Measurements from ENCODE around the gene WBP1.
A peak's percentile ranks its signal among the peaks of the same experiment; 100 is the strongest.

Gene WBP1

GRCh38 chr2:74439803-74440377 is 18.3 kb upstream of the WBP1 start:
- Histone ChIP-seq H3K9ac (ENCODE audit: low read depth, low read length, poor library complexity) (peak overlapping the region; percentile 90), H3K27ac (replicated peaks; ENCODE audit: low read length) (peak overlapping the region; percentile 94), H2AFZ (ENCODE audit: low read length) (peak overlapping the region; percentile 96), H4K91ac (ENCODE audit: low read depth, low read length, poor library complexity) (no peak overlapping the region), H2BK5ac (ENCODE audit: low read length) (peak overlapping the region; percentile 56), H3K4me1 (ENCODE audit: control insufficient read depth in 2 of 2, insufficient read depth in 1 of 2, low read depth in 1 of 2, low read length in 2 of 2) (peaks cover 17 to 19% of the 10 kb centered on the region in 2 donors), H3K4me3 (ENCODE audit: low read length in 2 of 2) (peak overlapping the region; percentile 59 to 78), H2BK12ac (ENCODE audit: low read length) (no peak overlapping the region), H2BK120ac (ENCODE audit: low read depth, low read length) (peak overlapping the region; percentile 73), H3K18ac (ENCODE audit: low read length) (peak overlapping the region; percentile 94), H3K79me1 (ENCODE audit: low read depth, low read length) (peaks cover 6% of the 10 kb centered on the region), H2BK15ac (ENCODE audit: low read length) (peak overlapping the region; percentile 30), H4K8ac (ENCODE audit: low read depth, low read length) (no peak overlapping the region), H2AK5ac (ENCODE audit: low read depth, low read length) (peak overlapping the region; percentile 43), H3K27me3 (ENCODE audit: control insufficient read depth in 3 of 3, insufficient read depth in 3 of 3, low read depth in 1 of 3, low read length in 3 of 3) (peaks cover 0 to 15% (median 0%) of the 10 kb centered on the region in 3 experiments), H3K4ac (ENCODE audit: low read length) (no peak overlapping the region), H3K23ac (ENCODE audit: low read depth, low read length, poor library complexity) (peak overlapping the region; percentile 81), H3K14ac (ENCODE audit: low read length) (peak overlapping the region; percentile 92), H3K36me3 (replicated peaks in 1 of 2; ENCODE audit: control insufficient read depth in 2 of 2, insufficient read depth in 2 of 2, low read length in 2 of 2) (peaks cover 0 to under 1% of the 10 kb centered on the region in 2 donors), H3K9me3 (replicated peaks in 1 of 2; ENCODE audit: control insufficient read depth in 2 of 2, insufficient read depth in 1 of 2, low read depth in 1 of 2, low read length in 2 of 2) (peaks cover 0 to 2% of the 10 kb centered on the region in 2 donors), H3K4me2 (ENCODE audit: insufficient read depth, low read length, poor library complexity, severe bottlenecking) (peak overlapping the region; percentile 95)
- no CpG with 5 or more reads among the region's 14 CpGs for WGBS, 2 donors (ENCODE audit: extremely low coverage in 2 of 2, insufficient read length in 2 of 2, insufficient replicate concordance in 1 of 2)
- no peak for DNase-seq (ENCODE audit: low spot score)

DNA sequence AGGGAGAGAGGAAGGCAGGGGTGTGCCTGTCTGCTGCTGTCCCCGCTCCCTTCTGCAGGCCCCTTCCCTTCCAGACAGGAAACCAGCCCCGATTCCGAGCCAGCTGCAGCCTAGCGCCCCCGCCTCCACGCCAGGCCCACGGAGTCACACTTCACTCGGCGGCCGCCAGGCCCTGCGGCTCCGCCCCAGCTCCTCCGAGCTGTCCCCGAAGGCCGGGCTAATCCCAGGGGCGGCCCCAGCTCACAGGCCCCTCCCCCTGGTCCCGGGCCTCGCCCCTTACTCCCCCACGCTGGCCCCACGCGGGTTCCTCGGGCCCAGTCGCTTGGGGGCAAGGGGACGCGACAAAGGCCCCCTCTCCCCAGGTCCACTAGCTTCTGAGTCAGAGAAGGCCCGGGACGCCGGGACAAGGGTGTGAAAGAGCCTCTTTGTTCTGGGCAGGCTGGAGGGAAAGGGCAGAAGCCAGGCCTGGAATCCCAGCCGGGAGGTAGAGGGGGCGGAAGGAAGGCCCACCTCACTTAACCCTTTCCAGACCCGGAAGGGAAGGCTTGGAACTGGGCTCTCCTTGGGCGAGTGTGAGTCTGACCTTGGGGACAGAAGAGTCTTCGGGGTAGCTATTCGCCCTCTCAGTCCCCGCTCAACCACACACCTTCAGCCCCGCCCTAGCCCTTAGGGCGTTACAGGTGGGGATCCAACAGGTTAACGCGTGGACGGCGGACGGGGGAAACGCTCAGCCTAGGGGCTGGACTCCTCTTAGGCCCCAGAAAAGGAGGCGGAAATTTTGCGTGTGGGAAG is 17.7 kb upstream of the WBP1 start:
- Histone ChIP-seq H4K91ac (ENCODE audit: low read depth, low read length, poor library complexity) (no peak overlapping the region), H3K4ac (ENCODE audit: low read length) (no peak overlapping the region), H3K9me3 (replicated peaks in 1 of 2; ENCODE audit: control insufficient read depth in 2 of 2, insufficient read depth in 1 of 2, low read depth in 1 of 2, low read length in 2 of 2) (peaks cover 0 to 2% of the 10 kb centered on the region in 2 donors), H2BK120ac (ENCODE audit: low read depth, low read length) (peak overlapping the region; percentile 73), H3K4me1 (ENCODE audit: control insufficient read depth in 2 of 2, insufficient read depth in 1 of 2, low read depth in 1 of 2, low read length in 2 of 2) (peaks cover 17 to 19% of the 10 kb centered on the region in 2 donors), H2AK5ac (ENCODE audit: low read depth, low read length) (peak overlapping the region; percentile 43), H2BK15ac (ENCODE audit: low read length) (peak overlapping the region; percentile 30), H3K9ac (ENCODE audit: low read depth, low read length, poor library complexity) (peak overlapping the region; percentile 90), H3K14ac (ENCODE audit: low read length) (peak overlapping the region; percentile 92), H3K27me3 (ENCODE audit: control insufficient read depth in 3 of 3, insufficient read depth in 3 of 3, low read depth in 1 of 3, low read length in 3 of 3) (peaks cover 0 to 15% (median 0%) of the 10 kb centered on the region in 3 experiments), H3K27ac (replicated peaks; ENCODE audit: low read length) (peak overlapping the region; percentile 94), H3K18ac (ENCODE audit: low read length) (peak overlapping the region; percentile 96), H2AFZ (ENCODE audit: low read length) (peak overlapping the region; percentile 96), H2BK5ac (ENCODE audit: low read length) (peak overlapping the region; percentile 56), H3K36me3 (replicated peaks in 1 of 2; ENCODE audit: control insufficient read depth in 2 of 2, insufficient read depth in 2 of 2, low read length in 2 of 2) (no peaks in the 10 kb centered on the region), H3K4me2 (ENCODE audit: insufficient read depth, low read length, poor library complexity, severe bottlenecking) (peak overlapping the region; percentile 95), H4K8ac (ENCODE audit: low read depth, low read length) (no peak overlapping the region), H3K23ac (ENCODE audit: low read depth, low read length, poor library complexity) (peak overlapping the region; percentile 81), H3K4me3 (ENCODE audit: low read length in 2 of 2) (peak overlapping the region; percentile 59 to 78), H3K79me1 (ENCODE audit: low read depth, low read length) (peaks cover 6% of the 10 kb centered on the region), H2BK12ac (ENCODE audit: low read length) (no peak overlapping the region)
- peak; percentile 88 for DNase-seq (ENCODE audit: low spot score)
- WGBS, 2 donors (ENCODE audit: extremely low coverage in 2 of 2, insufficient read length in 2 of 2, insufficient replicate concordance in 1 of 2): no CpG with 5 or more reads among the region's 45 CpGs

DNA sequence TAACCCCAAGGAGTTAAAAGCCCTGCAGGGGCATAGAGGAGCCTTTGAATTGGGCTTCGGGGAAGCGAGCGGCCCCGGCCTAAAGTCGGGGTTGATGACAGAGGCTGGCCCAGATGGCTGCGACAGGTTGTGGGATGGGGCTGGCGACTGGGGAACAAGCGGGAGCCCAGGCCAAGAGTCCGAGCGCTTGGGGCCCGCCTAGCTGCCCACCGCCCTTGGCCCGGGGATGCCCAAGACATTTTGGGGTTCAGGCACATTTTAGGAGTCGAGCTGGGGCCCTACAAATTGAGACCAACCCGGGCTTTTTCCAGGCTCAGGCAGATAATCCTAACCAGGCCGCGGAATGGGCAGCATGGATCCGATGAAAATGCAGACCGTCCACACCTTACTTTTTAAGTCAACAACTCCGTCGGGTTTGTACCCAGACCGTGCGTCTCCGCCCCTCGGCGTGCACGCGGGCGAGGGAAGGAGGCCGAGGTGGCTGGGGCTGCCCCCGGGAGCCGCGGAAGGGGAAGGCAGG is 17.0 kb upstream of the WBP1 start:
- H3K4me3 ChIP-seq (ENCODE audit: low read length in 2 of 2): peak overlapping the region in 1 of 2 donors; percentile 78
- H2BK15ac ChIP-seq (ENCODE audit: low read length): peak overlapping the region; percentile 96
- no peaks in the 10 kb centered on the region for H3K36me3 ChIP-seq (replicated peaks in 1 of 2; ENCODE audit: control insufficient read depth in 2 of 2, insufficient read depth in 2 of 2, low read length in 2 of 2)
- no peak overlapping the region for H4K8ac ChIP-seq (ENCODE audit: low read depth, low read length)
- peak overlapping the region; percentile 56 for H2BK5ac ChIP-seq (ENCODE audit: low read length)
- H3K4me1 ChIP-seq (ENCODE audit: control insufficient read depth in 2 of 2, insufficient read depth in 1 of 2, low read depth in 1 of 2, low read length in 2 of 2): peaks cover 17 to 19% of the 10 kb centered on the region in 2 donors
- H3K9me3 ChIP-seq (replicated peaks in 1 of 2; ENCODE audit: control insufficient read depth in 2 of 2, insufficient read depth in 1 of 2, low read depth in 1 of 2, low read length in 2 of 2): peaks cover 0 to 2% of the 10 kb centered on the region in 2 donors
- peak; percentile 43 for DNase-seq (ENCODE audit: low spot score)
- no CpG with 5 or more reads among the region's 33 CpGs for WGBS, 2 donors (ENCODE audit: extremely low coverage in 2 of 2, insufficient read length in 2 of 2, insufficient replicate concordance in 1 of 2)
- H3K18ac ChIP-seq (ENCODE audit: low read length): peak overlapping the region; percentile 96
- peak overlapping the region; percentile 96 for H2AFZ ChIP-seq (ENCODE audit: low read length)
- peak overlapping the region; percentile 95 for H3K4me2 ChIP-seq (ENCODE audit: insufficient read depth, low read length, poor library complexity, severe bottlenecking)
- peak overlapping the region; percentile 90 for H3K9ac ChIP-seq (ENCODE audit: low read depth, low read length, poor library complexity)
- H3K4ac ChIP-seq (ENCODE audit: low read length): no peak overlapping the region
- peaks cover 0 to 15% (median 0%) of the 10 kb centered on the region in 3 experiments for H3K27me3 ChIP-seq (ENCODE audit: control insufficient read depth in 3 of 3, insufficient read depth in 3 of 3, low read depth in 1 of 3, low read length in 3 of 3)
- no peak overlapping the region for H4K91ac ChIP-seq (ENCODE audit: low read depth, low read length, poor library complexity)
- H3K27ac ChIP-seq (replicated peaks; ENCODE audit: low read length): peak overlapping the region; percentile 94
- H3K23ac ChIP-seq (ENCODE audit: low read depth, low read length, poor library complexity): peak overlapping the region; percentile 70
- peaks cover 6% of the 10 kb centered on the region for H3K79me1 ChIP-seq (ENCODE audit: low read depth, low read length)
- H2BK12ac ChIP-seq (ENCODE audit: low read length): no peak overlapping the region
- no peak overlapping the region for H3K14ac ChIP-seq (ENCODE audit: low read length)
- no peak overlapping the region for H2BK120ac ChIP-seq (ENCODE audit: low read depth, low read length)
- H2AK5ac ChIP-seq (ENCODE audit: low read depth, low read length): peak overlapping the region; percentile 62
